Choroid plexus epithelial cell (primary cell): ENCODE results near the gene CLEC18C.
"Not testable (repeated sequence)": the region's sequence is repeated elsewhere in the genome, so short reads cannot be mapped to it uniquely, and the experiment has no call there.

ENCODE experiments used
- DNase-seq: peaks from one replicate; pipeline ENCODE4 v3.0.0-alpha.2; 2010; ENCODE audit warnings: low read depth
- H3K4me3 ChIP-seq: 2 replicates; pipeline ENCODE4 v1.5.1; 2011; ENCODE audit warnings: low read depth, mild to moderate bottlenecking, control low read depth, low read length, moderate library complexity
- TF ChIP-seq, protein P1 (sequence below): conservative IDR thresholded peaks from 2 replicates; pipeline ENCODE4 v1.5.1; 2011; ENCODE audit warnings: low read depth, mild to moderate bottlenecking, control low read depth, inconsistent platforms, low read length, moderate library complexity

Gene CLEC18C

DNA sequence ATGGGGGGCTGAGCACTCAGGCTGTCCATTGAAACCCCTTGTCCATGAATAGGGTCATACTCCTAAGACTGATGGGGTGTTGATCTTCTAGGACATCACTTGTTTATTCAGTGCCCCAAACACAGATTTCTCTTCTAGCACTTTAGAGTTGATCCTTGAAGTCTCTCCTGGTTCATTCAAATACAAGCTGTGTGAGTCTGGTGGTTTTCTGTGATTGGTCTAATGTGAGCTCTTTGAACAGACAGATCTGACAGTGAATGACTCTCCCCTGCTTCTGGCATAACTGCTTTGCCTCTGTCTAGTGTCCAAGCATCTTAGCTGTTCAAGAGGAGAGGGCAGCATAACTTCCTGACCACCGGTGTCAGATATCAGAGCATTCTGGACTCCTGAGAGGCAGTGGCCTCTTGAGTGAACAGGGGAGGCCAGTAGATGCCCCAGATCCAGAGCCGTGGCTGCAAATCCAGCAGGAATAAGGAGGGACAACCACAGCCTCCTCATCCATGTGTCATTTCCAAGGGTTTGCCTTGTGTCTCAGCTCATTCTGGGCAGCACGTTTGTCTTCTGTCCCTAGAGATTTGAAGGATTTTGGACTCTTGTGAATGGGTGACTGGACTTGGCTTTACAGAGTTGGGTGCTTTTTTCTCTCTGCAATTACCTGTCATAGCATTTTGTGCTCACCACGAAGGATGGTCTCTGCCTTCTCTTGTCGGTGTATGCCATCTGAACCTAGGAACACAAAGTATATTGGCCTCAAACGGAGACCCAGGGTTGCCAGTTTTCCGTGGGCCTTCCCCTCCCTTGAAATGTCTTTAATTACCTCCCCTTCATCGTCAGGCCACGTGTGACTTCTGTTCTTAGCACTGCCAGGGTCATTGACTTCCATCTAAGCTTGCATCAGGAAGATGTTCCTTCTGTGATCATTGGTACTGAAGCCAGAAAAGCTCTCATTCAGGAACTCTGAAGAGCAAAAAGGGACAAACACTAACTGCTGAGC, 13.9 kb upstream of the CLEC18C start:
- DNase-seq: peak; percentile 36

DNA sequence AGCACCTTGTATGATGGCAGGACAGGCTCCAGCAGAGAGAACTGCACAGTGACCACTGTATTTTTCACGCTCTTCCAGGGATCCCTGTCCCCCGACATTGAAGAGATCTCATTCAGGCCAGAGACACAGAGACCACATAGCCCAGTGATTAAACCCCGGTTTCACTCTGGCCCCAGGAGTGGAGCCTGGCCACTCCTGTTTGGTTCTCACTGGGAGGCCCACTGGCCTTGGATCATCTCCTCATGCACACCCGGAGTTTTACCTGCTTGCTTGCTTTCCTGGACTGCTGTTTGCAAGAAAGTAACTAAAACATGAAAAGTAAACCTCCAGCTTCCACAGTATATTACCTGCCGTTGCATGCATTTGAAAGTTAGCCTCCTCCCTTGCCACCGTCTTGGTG, 13.2 kb upstream of the CLEC18C start:
- no peak for DNase-seq
- TF ChIP-seq, protein P1, sequence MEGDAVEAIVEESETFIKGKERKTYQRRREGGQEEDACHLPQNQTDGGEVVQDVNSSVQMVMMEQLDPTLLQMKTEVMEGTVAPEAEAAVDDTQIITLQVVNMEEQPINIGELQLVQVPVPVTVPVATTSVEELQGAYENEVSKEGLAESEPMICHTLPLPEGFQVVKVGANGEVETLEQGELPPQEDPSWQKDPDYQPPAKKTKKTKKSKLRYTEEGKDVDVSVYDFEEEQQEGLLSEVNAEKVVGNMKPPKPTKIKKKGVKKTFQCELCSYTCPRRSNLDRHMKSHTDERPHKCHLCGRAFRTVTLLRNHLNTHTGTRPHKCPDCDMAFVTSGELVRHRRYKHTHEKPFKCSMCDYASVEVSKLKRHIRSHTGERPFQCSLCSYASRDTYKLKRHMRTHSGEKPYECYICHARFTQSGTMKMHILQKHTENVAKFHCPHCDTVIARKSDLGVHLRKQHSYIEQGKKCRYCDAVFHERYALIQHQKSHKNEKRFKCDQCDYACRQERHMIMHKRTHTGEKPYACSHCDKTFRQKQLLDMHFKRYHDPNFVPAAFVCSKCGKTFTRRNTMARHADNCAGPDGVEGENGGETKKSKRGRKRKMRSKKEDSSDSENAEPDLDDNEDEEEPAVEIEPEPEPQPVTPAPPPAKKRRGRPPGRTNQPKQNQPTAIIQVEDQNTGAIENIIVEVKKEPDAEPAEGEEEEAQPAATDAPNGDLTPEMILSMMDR: no peak
- no peak overlapping the region for H3K4me3 ChIP-seq

More for the DNA sequence above, 13.9 kb upstream of the CLEC18C start:
- H3K4me3 ChIP-seq: no peak overlapping the region
- TF ChIP-seq, protein P1: no peak

DNA sequence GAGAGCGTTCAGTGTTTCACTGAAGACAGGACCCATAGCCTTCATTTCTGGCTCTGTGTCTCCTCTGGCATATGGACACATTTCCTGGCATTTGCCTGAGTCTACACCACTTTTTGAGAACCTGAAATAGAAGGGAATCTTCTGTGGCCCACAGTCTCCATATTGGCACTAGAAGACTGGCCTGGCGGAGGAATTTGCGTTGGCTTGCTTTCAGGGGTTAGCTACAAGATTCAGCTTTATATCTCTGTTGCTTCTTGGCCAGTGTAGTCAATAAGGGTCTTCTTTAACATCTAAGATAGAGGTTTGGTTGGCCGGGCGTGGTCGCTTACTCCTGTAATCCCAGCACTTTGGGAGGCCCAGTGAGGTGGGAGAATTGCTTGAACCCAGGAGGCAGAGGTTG, 12.8 kb upstream of the CLEC18C start:
- no peak overlapping the region for H3K4me3 ChIP-seq
- TF ChIP-seq, protein P1: no peak
- no peak for DNase-seq

DNA sequence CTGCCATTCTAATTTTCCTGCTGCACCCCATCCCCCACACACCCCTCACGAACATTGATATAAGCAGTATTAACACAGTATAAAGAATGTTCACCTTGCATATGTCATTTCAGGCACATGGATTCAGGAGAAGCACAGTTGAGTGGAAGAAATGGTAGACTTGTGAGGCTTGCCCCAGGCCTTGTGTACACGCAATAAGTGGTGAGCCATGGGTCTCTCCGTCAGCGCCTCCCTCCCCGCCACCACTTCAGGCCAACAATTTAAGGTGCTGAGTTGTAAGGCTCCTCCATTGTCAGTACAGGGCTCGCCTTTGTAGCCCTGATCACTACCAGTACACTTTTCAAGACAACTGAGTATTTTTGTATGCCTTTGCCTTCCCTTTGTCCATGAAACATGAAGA, 12.2 kb upstream of the CLEC18C start:
- TF ChIP-seq, protein P1: no peak
- H3K4me3 ChIP-seq: no peak overlapping the region
- no peak for DNase-seq

DNA sequence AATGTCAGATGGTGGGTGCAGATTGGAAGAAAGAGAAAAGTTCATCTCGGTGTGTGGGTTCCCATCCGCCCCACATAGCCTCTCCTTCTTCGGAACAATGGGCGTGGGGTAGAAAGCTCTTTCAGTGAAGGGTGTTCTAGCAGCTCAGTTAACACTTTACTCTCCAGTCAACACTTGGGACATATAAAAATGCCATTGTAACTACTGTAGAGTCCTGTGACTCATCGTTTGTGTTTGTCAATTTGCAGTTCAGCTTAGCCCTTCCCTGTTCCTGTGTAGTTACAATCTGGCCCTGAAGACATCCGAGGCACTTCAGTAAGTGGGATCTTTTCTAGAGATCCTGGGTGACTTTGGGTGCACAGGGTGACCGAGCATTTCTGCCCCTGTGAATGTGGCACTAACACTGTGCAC, 11.5 kb upstream of the CLEC18C start:
- TF ChIP-seq, protein P1: no peak
- peak; percentile 48 for DNase-seq
- H3K4me3 ChIP-seq: no peak overlapping the region

DNA sequence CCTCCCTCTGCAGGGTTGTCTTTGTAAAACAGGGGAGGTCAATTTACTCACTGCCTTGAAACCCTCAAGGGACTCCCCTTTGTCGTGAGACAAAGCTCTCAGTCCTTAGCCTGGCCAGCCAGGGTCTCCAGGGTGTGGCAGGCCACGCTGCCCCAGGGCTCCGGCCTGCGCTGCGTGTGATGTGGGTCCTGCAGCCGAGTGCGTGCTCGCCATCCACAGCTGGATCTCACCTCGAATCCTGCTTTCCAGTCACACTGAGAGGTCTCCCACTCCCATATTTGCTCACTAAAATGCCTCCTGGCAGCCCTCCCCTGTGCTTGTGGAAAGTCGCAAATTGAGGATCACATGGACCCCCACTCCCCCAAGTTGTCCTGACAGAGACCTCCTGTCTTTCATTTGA, 10.0 kb upstream of the CLEC18C start:
- no peak overlapping the region for H3K4me3 ChIP-seq
- TF ChIP-seq, protein P1: no peak
- DNase-seq: no peak

DNA sequence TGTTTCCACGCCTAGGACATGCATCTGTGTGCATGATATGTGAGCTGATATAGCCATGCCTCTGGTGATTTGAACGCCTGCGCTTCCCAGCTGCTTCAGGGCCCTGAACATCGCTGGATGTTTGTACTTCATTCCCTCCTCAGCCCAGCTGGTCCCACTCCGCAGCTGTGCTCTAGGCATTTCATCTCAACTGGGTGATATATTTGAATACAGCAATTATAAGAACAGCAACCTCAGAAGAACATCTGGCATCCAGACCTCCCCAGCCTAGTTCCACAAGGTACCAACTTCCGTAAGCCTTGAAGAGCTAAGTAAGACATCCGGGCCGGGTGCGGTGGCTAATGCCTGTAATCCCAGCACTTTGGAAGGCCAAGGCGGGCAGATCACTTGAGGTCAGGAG, 6.9 kb upstream of the CLEC18C start:
- not testable (repeated sequence) for H3K4me3 ChIP-seq, DNase-seq

DNA sequence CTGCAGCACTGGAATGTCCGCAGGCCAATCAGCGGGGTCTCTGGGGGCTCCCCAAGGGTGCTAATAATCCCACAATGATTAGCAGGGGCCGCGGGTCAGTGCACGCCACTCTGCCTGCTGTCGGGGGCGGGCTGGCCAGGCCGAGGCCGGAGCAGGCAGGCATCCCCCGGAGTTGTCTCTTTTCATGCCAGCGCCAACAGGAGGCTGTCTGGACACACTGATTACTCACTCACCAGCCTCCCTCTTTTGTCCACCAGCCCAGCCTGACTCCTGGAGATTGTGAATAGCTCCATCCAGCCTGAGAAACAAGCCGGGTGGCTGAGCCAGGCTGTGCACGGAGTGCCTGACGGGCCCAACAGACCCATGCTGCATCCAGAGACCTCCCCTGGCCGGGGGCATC, 329 bp downstream of the CLEC18C start:
- H3K4me3 ChIP-seq, DNase-seq: not testable (repeated sequence)

DNA sequence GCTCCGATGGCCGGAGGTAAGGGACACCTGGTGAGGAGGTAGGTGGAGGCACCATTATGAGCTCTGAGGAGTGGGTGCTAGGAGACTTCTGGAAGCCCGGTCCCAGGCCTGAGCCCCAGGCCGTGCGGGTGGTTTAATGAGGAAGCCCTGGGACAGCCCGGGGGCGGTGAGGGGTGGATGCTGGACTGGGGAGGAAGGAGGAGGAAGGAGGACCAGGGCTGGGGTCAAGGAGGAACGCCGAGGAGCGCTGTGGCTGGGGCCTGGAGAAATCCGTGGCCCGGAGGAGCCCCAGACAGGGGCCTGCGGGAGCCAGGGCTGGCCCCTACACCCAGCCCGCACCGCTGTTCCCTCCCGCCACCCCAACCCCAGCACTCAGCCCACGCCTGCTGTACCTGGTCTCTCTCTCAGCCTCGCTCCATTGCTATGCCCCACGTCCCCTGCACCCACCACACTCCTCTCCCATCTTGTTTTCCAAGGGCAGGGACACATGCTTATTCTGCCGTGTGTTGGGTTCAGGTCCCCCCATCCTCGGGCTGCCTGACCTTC, 873 bp downstream of the CLEC18C start:
- DNase-seq, H3K4me3 ChIP-seq: not testable (repeated sequence)

DNA sequence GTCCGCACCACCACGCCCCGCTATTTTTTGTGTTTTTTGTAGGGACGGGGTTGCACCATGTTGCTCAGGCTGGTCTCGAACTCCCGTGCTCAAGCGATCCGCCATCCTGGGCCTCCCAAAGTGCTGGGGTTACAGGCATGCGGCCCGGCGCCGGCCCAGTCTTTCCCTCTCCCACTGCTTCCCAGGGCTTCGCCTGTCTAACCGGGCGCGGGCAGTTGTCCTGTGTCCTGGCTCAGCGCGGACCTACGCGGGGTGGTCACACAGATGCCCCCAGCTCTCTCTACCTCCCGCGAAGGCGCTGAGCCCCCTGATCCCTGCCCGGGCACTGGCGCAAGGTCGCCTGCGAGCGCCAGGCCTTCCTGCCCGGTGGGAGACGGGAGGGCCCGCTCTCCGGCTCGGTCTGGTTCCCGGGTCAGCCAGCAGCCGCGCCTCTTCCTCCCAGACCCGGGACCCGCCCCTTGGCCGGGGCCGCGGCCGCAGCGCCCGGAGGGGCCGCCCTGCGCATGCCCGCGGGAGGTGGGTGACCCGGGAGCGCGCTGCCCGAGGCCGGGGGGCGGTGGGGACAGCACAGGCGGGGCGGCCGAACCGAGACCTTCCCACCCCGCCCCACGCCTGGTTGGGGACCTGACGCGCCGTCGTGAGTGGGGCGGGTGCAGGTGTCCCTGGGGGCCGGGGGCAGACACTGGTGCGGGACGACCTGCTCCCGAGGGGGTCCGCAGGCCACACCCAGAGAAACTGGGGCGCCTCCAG, 14.4 kb downstream of the CLEC18C start:
- not testable (repeated sequence) for DNase-seq
- H3K4me3 ChIP-seq: peak overlapping the region; percentile 29

DNA sequence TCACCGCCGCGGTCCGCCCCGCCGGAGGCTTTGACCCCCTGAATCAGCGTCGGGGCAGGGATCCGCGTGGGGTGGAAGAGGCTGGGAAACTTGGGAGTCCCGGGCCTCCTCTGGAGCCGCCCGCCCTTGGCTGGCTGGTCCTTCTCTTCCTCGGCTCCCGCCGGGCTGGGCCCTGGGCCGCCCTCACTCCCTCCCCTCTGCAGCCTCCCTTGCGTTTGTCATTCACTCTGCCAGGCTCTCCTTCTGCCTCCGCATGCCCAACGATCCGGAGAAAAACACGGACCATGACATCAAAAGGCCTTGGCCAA, 15.0 kb downstream of the CLEC18C start:
- H3K4me3 ChIP-seq: peak overlapping the region; percentile 29

More for the DNA sequence above, 15.0 kb downstream of the CLEC18C start:
- not testable (repeated sequence) for DNase-seq
